HepG2 (cell line): ENCODE measurements around the gene ZAR1L. TPM values are rescaled to one million over a fixed set of nuclear protein-coding genes. Genes with fewer than 3 reads are reported as not detected.

Source experiments
- ATAC-seq: fragments of 200-7000 bp; cut with Tn5 transposase; 3 replicates; pipeline ENCODE4 v1.9.1; 2020; ENCODE audit warnings: mild to moderate bottlenecking, moderate library complexity
- BruUV-seq: library from RNA; stranded (reverse); fragments of 400-500 nt; replicated peaks from 2 replicates; lab custom pipeline; 2021; lab: Mats Ljungman, UMichigan
- CTCF ChIA-PET: fragments of 300-600 bp; formaldehyde crosslinking; extraction: SDS; loops from one replicate; lab custom pipeline; 2021; ENCODE audit warnings: low total read pairs, inconsistent platforms, low intra/inter-chr PET ratio; lab: Yijun Ruan, JAX
- POLR2A ChIA-PET: fragments of 350-600 bp; sonication (Branson Sonifier 250); formaldehyde crosslinking; loops from one replicate; lab custom pipeline; 2020; ENCODE audit warnings: antibody characterized with exemption, inconsistent platforms; lab: Yijun Ruan, JAX
- DNase-seq: peaks from one replicate; pipeline ENCODE4 v3.0.0-alpha.2; 2015; ENCODE audit warnings: low spot score
- FAIRE-seq: peaks from 3 replicates; lab custom pipeline; 2011; peaks lifted over from hg19 to GRCh38; lab: Jason Lieb, UNC
- H2AFZ ChIP-seq: one replicate; pipeline ENCODE4 v1.6.1; 2011; ENCODE audit warnings: low read length, inconsistent platforms
- H3K27ac ChIP-seq: fragments of 300-600 bp; 3 replicates; pipeline ENCODE4 v1.8.0; 2011; ENCODE audit warnings: mixed run types, mild to moderate bottlenecking, mixed read lengths, low read length, inconsistent platforms; ENCODE audit not compliant: insufficient read depth; ENCODE audit errors: extremely low read length
- H3K27me3 ChIP-seq, 2 experiments: fragments of 200-600 bp in 1 of 2; 2 replicates in 1 of 2; 3 replicates in 1 of 2; pipeline versions ENCODE4 v1.6.0 to v1.8.0; 2011; ENCODE audit warnings: low read length in 2 of 2, mild to moderate bottlenecking in 2 of 2, moderate library complexity in 2 of 2, inconsistent platforms in 1 of 2; ENCODE audit not compliant: insufficient read depth in 2 of 2, control insufficient read depth in 1 of 2
- H3K36me3 ChIP-seq, 2 experiments: fragments of 200-600 bp in 1 of 2; replicated peaks in 1 of 2; 2 replicates in 1 of 2; 3 replicates in 1 of 2; pipeline versions ENCODE4 v1.5.1 to v1.8.0; 2011; ENCODE audit warnings: low read length in 2 of 2, inconsistent platforms in 1 of 2; ENCODE audit not compliant: insufficient read depth in 2 of 2, control insufficient read depth in 1 of 2
- H3K4me1 ChIP-seq: 2 replicates; pipeline ENCODE4 v1.5.1; 2012; ENCODE audit warnings: low read length, inconsistent platforms; ENCODE audit not compliant: insufficient read depth
- H3K4me2 ChIP-seq: 2 replicates; pipeline ENCODE4 v1.6.0; 2011; ENCODE audit warnings: low read depth, low read length, inconsistent platforms
- H3K4me3 ChIP-seq, 3 experiments: fragments of 200-600 bp in 1 of 3; sonication (generic), shearing (Covaris generic) in 1 of 3; replicated peaks in 1 of 3; 2 replicates each; pipeline ENCODE4 v1.5.1; 2011 to 2016; ENCODE audit warnings: low read length in 3 of 3, inconsistent platforms in 2 of 3, low read depth in 2 of 3, mild to moderate bottlenecking in 2 of 3, control low read depth in 1 of 3, mixed read lengths in 1 of 3; ENCODE audit not compliant: insufficient read depth in 1 of 3
- H3K79me2 ChIP-seq: one replicate; pipeline ENCODE4 v1.6.1; 2011; ENCODE audit warnings: low read length, inconsistent platforms; ENCODE audit not compliant: insufficient read depth
- H3K9ac ChIP-seq: 2 replicates; pipeline ENCODE4 v1.6.0; 2011; ENCODE audit warnings: mild to moderate bottlenecking, low read depth, low read length, inconsistent platforms; ENCODE audit not compliant: insufficient read depth
- H3K9me3 ChIP-seq: 2 replicates; pipeline ENCODE4 v1.5.1; 2012; ENCODE audit warnings: mild to moderate bottlenecking, low read length
- H4K20me1 ChIP-seq: 2 replicates; pipeline ENCODE4 v1.6.0; 2011; ENCODE audit warnings: inconsistent platforms, mild to moderate bottlenecking, low read length, moderate library complexity; ENCODE audit not compliant: insufficient read depth
- KLF11 ChIP-seq: IDR thresholded peaks from 2 replicates; pipeline ENCODE4 v1.6.1; 2016; ENCODE audit warnings: missing compliant biosample characterization
- TCF7L2 ChIP-seq: IDR thresholded peaks from 2 replicates; pipeline ENCODE4 v1.6.1; 2011; ENCODE audit warnings: mild to moderate bottlenecking, low read depth, low read length, moderate library complexity
- ZNF337 ChIP-seq: sonication (generic); formaldehyde crosslinking; IDR thresholded peaks from 2 replicates; pipeline ENCODE4 v1.5.1; 2020; ENCODE audit warnings: missing genetic modification reagents, low read depth, mild to moderate bottlenecking, borderline replicate concordance
- ZNF431 ChIP-seq: sonication (generic); formaldehyde crosslinking; IDR thresholded peaks from 2 replicates; pipeline ENCODE4 v1.9.0; 2022; ENCODE audit warnings: missing genetic modification reagents, low read depth, mild to moderate bottlenecking, borderline replicate concordance
- WGBS: methylation state at CpG from one replicate; pipeline ENCODE4 v1.1.6; 2017; ENCODE audit warnings: low lambda C conversion rate; 5-methylcytosine and 5-hydroxymethylcytosine counted together
- in situ Hi-C: cut with HindIII; loops from 2 replicates; pipeline ENCODE4 v1.10.0; 2017; ENCODE audit warnings: low pct_unique_long_range_greater_than_20kb; ENCODE audit not compliant: extremely low pct_ligation_motif_present
- intact Hi-C: fragments of 100-400 bp; cut with micrococcal nuclease; formaldehyde crosslinking; loops from one replicate; pipeline ENCODE4 v1.10.0; 2022; ENCODE audit not compliant: unreplicated experiment
- polyA plus RNA-seq, 8 experiments: library from polyadenylated mRNA; depleted of rRNA in 3 of 8; stranded (reverse) in 7 of 8; unstranded in 1 of 8; fragments of >200 nt; fragmentation: Illumina TruSeq in 4 of 8; extraction: Trizol in 4 of 8; gene quantifications; 2 replicates each; pipeline versions ENCODE4 v1.2.1 to v1.2.3, GENCODE V29; 2011 to 2016; ENCODE audit warnings: low read depth in 4 of 8, missing spikeins in 1 of 8, mixed read lengths in 1 of 8; ENCODE audit not compliant: insufficient read depth in 1 of 8
- total RNA-seq, 5 experiments: library from RNA; depleted of rRNA; stranded (reverse); fragments of >200 nt; fragmentation: Illumina TruSeq; extraction: Trizol; gene quantifications; 2 replicates each; pipeline ENCODE4 v1.2.3, GENCODE V29; 2016; ENCODE audit warnings: low read depth in 1 of 5
- TF ChIP-seq, protein P1 (sequence below): sonication (generic); formaldehyde crosslinking; IDR thresholded peaks from 2 replicates; pipeline ENCODE4 v1.4.0; 2020; ENCODE audit warnings: mild to moderate bottlenecking, missing genetic modification reagents
- TF ChIP-seq, protein P2 (sequence below): sonication (generic); formaldehyde crosslinking; IDR thresholded peaks from 2 replicates; pipeline ENCODE4 v1.4.0; 2020; ENCODE audit warnings: missing genetic modification reagents
- TF ChIP-seq, protein P3 (sequence below): sonication (generic); formaldehyde crosslinking; IDR thresholded peaks from 2 replicates; pipeline ENCODE4 v1.4.0; 2020; ENCODE audit warnings: mild to moderate bottlenecking, missing genetic modification reagents

The ZAR1L gene
- total and polyA plus RNA-seq, 2 of the 13 experiments (the other 11 are each of a cell fraction or from before 2014, with no cell fraction given), result 0.09 TPM; not detected in 1

GRCh38 chr13:32261567-32261966, 53.6 kb downstream of the ZAR1L start (continued):
- TF ChIP-seq, protein P1, sequence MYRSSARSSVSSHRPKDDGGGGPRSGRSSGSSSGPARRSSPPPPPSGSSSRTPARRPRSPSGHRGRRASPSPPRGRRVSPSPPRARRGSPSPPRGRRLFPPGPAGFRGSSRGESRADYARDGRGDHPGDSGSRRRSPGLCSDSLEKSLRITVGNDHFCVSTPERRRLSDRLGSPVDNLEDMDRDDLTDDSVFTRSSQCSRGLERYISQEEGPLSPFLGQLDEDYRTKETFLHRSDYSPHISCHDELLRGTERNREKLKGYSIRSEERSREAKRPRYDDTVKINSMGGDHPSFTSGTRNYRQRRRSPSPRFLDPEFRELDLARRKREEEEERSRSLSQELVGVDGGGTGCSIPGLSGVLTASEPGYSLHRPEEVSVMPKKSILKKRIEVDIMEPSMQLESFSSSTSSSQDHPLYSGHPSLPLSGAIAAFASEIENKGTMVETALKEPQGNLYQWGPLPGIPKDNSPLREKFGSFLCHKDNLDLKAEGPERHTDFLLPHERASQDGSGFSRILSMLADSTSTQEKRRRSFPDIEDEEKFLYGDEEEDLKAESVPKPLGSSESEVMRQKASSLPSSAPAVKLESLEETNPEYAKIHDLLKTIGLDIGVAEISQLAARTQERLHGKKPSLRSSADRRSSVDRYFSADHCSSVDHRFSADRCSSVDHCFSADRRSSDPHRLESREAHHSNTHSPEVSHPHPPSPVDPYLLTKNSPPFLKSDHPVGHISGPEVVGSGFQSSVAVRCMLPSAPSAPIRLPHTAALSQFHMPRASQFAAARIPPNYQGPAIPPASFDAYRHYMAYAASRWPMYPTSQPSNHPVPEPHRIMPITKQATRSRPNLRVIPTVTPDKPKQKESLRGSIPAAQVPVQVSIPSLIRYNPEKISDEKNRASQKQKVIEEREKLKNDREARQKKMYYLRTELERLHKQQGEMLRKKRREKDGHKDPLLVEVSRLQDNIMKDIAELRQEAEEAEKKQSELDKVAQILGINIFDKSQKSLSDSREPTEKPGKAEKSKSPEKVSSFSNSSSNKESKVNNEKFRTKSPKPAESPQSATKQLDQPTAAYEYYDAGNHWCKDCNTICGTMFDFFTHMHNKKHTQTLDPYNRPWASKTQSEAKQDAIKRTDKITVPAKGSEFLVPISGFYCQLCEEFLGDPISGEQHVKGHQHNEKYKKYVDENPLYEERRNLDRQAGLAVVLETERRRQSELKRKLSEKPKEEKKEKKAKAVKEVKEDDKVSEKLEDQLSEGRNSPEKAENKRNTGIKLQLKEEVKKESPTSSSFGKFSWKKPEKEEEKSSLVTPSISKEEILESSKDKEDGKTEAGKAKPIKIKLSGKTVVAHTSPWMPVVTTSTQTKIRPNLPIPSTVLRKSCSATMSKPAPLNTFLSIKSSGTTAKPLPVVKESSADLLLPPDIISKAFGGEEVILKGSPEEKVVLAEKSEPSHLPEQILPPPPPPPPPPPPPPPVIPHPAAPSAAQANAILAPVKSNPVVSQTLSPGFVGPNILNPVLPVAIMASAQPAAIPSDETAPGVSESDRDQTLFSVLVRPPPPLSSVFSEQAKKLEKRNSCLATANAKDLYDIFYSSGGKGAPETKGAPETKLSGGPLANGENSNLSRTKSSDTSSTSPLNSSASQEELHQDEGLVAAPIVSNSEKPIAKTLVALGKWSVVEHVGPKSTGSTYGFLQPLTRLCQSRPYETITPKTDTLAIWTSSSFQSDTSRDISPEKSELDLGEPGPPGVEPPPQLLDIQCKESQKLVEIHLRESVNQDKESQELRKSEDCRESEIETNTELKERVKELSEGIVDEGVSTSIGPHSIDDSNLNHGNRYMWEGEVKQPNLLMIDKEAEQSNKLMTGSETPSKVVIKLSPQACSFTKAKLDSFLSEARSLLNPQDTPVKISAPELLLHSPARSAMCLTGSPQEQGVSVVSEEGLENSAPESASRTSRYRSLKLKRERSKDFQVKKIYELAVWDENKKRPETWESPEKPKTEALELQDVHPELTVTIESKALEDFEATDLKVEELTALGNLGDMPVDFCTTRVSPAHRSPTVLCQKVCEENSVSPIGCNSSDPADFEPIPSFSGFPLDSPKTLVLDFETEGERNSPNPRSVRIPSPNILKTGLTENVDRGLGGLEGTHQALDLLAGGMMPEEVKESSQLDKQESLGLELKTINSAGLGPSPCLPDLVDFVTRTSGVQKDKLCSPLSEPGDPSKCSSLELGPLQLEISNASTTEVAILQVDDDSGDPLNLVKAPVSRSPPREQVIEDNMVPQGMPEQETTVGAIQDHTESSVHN, result no peak
- TF ChIP-seq, all 625 proteins: peak for 4

- no peaks in the 10 kb centered on the region for H4K20me1 ChIP-seq
- H2AFZ ChIP-seq, result no peak overlapping the region
- no peak overlapping the region for H3K9ac ChIP-seq
- ATAC-seq (peak; percentile 28; the same call in 2 of the 3 replicates), DNase-seq (peak; percentile 28), FAIRE-seq (no peak)
- H3K4me1 ChIP-seq, result peaks cover 92% of the 10 kb centered on the region
- intact Hi-C loops, result no loop called here
- CTCF ChIA-PET, result no interaction called here
- in situ Hi-C loops, result no loop called here
- H3K9me3 ChIP-seq, result no peaks in the 10 kb centered on the region
- H3K4me2 ChIP-seq, result no peak overlapping the region
- peak overlapping the region; percentile 46 for H3K27ac ChIP-seq
- H3K79me2 ChIP-seq, result no peaks in the 10 kb centered on the region
- no peaks in the 10 kb centered on the region for H3K27me3 ChIP-seq
- BruUV-seq, result no TSS peak
- no peak overlapping the region for H3K4me3 ChIP-seq
- 87% methylated on average over 1 of the region's 1 CpG for WGBS
- no peaks in the 10 kb centered on the region for H3K36me3 ChIP-seq
- POLR2A ChIA-PET, result no interaction called here
- no peak for TF ChIP-seq KLF11 (CRISPR knock-in tag)
- TF ChIP-seq, protein P2, sequence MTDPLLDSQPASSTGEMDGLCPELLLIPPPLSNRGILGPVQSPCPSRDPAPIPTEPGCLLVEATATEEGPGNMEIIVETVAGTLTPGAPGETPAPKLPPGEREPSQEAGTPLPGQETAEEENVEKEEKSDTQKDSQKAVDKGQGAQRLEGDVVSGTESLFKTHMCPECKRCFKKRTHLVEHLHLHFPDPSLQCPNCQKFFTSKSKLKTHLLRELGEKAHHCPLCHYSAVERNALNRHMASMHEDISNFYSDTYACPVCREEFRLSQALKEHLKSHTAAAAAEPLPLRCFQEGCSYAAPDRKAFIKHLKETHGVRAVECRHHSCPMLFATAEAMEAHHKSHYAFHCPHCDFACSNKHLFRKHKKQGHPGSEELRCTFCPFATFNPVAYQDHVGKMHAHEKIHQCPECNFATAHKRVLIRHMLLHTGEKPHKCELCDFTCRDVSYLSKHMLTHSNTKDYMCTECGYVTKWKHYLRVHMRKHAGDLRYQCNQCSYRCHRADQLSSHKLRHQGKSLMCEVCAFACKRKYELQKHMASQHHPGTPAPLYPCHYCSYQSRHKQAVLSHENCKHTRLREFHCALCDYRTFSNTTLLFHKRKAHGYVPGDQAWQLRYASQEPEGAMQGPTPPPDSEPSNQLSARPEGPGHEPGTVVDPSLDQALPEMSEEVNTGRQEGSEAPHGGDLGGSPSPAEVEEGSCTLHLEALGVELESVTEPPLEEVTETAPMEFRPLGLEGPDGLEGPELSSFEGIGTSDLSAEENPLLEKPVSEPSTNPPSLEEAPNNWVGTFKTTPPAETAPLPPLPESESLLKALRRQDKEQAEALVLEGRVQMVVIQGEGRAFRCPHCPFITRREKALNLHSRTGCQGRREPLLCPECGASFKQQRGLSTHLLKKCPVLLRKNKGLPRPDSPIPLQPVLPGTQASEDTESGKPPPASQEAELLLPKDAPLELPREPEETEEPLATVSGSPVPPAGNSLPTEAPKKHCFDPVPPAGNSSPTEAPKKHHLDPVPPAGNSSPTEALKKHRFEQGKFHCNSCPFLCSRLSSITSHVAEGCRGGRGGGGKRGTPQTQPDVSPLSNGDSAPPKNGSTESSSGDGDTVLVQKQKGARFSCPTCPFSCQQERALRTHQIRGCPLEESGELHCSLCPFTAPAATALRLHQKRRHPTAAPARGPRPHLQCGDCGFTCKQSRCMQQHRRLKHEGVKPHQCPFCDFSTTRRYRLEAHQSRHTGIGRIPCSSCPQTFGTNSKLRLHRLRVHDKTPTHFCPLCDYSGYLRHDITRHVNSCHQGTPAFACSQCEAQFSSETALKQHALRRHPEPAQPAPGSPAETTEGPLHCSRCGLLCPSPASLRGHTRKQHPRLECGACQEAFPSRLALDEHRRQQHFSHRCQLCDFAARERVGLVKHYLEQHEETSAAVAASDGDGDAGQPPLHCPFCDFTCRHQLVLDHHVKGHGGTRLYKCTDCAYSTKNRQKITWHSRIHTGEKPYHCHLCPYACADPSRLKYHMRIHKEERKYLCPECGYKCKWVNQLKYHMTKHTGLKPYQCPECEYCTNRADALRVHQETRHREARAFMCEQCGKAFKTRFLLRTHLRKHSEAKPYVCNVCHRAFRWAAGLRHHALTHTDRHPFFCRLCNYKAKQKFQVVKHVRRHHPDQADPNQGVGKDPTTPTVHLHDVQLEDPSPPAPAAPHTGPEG (CRISPR knock-in tag), result no peak
- TF ChIP-seq ZNF431 (CRISPR knock-in tag), result no peak
- TF ChIP-seq, protein P3, sequence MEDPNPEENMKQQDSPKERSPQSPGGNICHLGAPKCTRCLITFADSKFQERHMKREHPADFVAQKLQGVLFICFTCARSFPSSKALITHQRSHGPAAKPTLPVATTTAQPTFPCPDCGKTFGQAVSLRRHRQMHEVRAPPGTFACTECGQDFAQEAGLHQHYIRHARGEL (CRISPR knock-in tag), result no peak
- no peak for TF ChIP-seq ZNF337
- no peak for TF ChIP-seq TCF7L2
These were observed 56.0 kb downstream of the ZAR1L start for GRCh38 chr13:32259116-32259515.
